IMR-90 (cell line): ENCODE data around the gene SEPTIN10. TPM values are rescaled to one million over a fixed set of nuclear protein-coding genes. Genes with fewer than 3 reads are reported as not detected.
A peak's percentile ranks its signal among the peaks of the same experiment; 100 is the strongest.

ENCODE experiments used
- ATAC-seq: fragments of 200-7000 bp; cut with Tn5 transposase; 2 replicates; pipeline ENCODE4 v1.9.1; 2020; ENCODE audit warnings: low read depth, mild to moderate bottlenecking, moderate library complexity
- BruUV-seq: library from RNA; stranded (reverse); fragments of 400-500 nt; replicated peaks from 2 replicates; lab custom pipeline; 2021; lab: Mats Ljungman, UMichigan
- CTCF ChIA-PET: fragments of 300-600 bp; formaldehyde crosslinking; extraction: SDS; loops from one replicate; lab custom pipeline; 2021; ENCODE audit warnings: antibody characterized with exemption; lab: Yijun Ruan, JAX
- POLR2A ChIA-PET: fragments of 300-600 bp; sonication (Branson Sonifier 250); formaldehyde crosslinking; loops from one replicate; lab custom pipeline; 2022; ENCODE audit warnings: antibody characterized with exemption; ENCODE audit not compliant: unreplicated experiment; lab: Charles Lee
- DNase-seq: peaks from one replicate; pipeline ENCODE4 v3.0.0; 2013
- H2AFZ ChIP-seq: replicated peaks from 2 replicates; pipeline ENCODE3; 2013; ENCODE audit warnings: low read length, mild to moderate bottlenecking; ENCODE audit not compliant: poor library complexity
- H2AK5ac ChIP-seq: 2 replicates; pipeline ENCODE4 v1.6.1; 2013; ENCODE audit warnings: low read depth, low read length, inconsistent platforms
- H2AK9ac ChIP-seq: replicated peaks from 2 replicates; pipeline ENCODE3; 2013; ENCODE audit warnings: mild to moderate bottlenecking, low read depth, low read length, moderate library complexity; ENCODE audit not compliant: poor library complexity
- H2BK120ac ChIP-seq: 2 replicates; pipeline ENCODE4 v1.6.1; 2013; ENCODE audit warnings: low read depth, low read length, inconsistent platforms
- H2BK15ac ChIP-seq: 3 replicates; pipeline ENCODE4 v1.6.1; 2013; ENCODE audit warnings: low read depth, low read length, inconsistent platforms
- H2BK20ac ChIP-seq: 2 replicates; pipeline ENCODE4 v1.6.1; 2013; ENCODE audit warnings: low read depth, mild to moderate bottlenecking, inconsistent platforms, low read length, moderate library complexity
- H2BK5ac ChIP-seq: 2 replicates; pipeline ENCODE4 v1.6.1; 2013; ENCODE audit warnings: mild to moderate bottlenecking, low read depth, low read length, inconsistent platforms; ENCODE audit not compliant: poor library complexity, severe bottlenecking
- H3K14ac ChIP-seq: replicated peaks from 2 replicates; pipeline ENCODE4 v1.6.1; 2013; ENCODE audit warnings: low read depth, low read length, inconsistent platforms
- H3K18ac ChIP-seq: 2 replicates; pipeline ENCODE4 v1.6.1; 2013; ENCODE audit warnings: low read depth, low read length, control low read depth
- H3K23ac ChIP-seq: 2 replicates; pipeline ENCODE4 v1.6.1; 2013; ENCODE audit warnings: low read depth, low read length, inconsistent platforms
- H3K27ac ChIP-seq: 2 replicates; pipeline ENCODE4 v1.5.1; 2013; ENCODE audit warnings: mild to moderate bottlenecking, control low read depth, low read length; ENCODE audit not compliant: insufficient read depth
- H3K27me3 ChIP-seq: 2 replicates; pipeline ENCODE4 v1.6.1; 2013; ENCODE audit warnings: low read length; ENCODE audit not compliant: control insufficient read depth, insufficient read depth
- H3K36me3 ChIP-seq: 2 replicates; pipeline ENCODE4 v1.6.1; 2013; ENCODE audit warnings: low read length, mixed read lengths; ENCODE audit not compliant: control insufficient read depth, insufficient read depth
- H3K4ac ChIP-seq: 2 replicates; pipeline ENCODE4 v1.6.1; 2013; ENCODE audit warnings: low read depth, low read length, inconsistent platforms
- H3K4me1 ChIP-seq: 2 replicates; pipeline ENCODE4 v1.6.1; 2013; ENCODE audit warnings: low read length, mixed read lengths; ENCODE audit not compliant: control insufficient read depth, insufficient read depth
- H3K4me2 ChIP-seq: 2 replicates; pipeline ENCODE4 v1.6.1; 2013; ENCODE audit warnings: low read depth, mild to moderate bottlenecking, control low read depth, low read length, moderate library complexity
- H3K4me3 ChIP-seq: 2 replicates; pipeline ENCODE4 v1.5.1; 2013; ENCODE audit warnings: low read depth, mild to moderate bottlenecking, control low read depth, low read length, moderate library complexity; ENCODE audit not compliant: insufficient read depth
- H3K56ac ChIP-seq: 2 replicates; pipeline ENCODE4 v1.6.1; 2013; ENCODE audit warnings: low read length, inconsistent platforms; ENCODE audit not compliant: insufficient read depth; ENCODE audit errors: extremely low read depth
- H3K79me1 ChIP-seq, 2 experiments: 2 replicates each; pipeline ENCODE4 v1.6.1; 2013; ENCODE audit warnings: low read length in 2 of 2, inconsistent platforms in 1 of 2, low read depth in 1 of 2
- H3K9ac ChIP-seq: 2 replicates; pipeline ENCODE4 v1.6.1; 2013; ENCODE audit warnings: low read depth, low read length, control low read depth
- H3K9me1 ChIP-seq: 2 replicates; pipeline ENCODE4 v1.6.1; 2013; ENCODE audit warnings: low read length, inconsistent platforms; ENCODE audit not compliant: insufficient read depth
- H3K9me3 ChIP-seq: 2 replicates; pipeline ENCODE4 v1.6.1; 2013; ENCODE audit warnings: low read length; ENCODE audit not compliant: control insufficient read depth, insufficient read depth
- H4K20me1 ChIP-seq: 2 replicates; pipeline ENCODE4 v1.6.1; 2013; ENCODE audit warnings: low read length, inconsistent platforms; ENCODE audit not compliant: insufficient read depth
- H4K5ac ChIP-seq: 2 replicates; pipeline ENCODE4 v1.6.1; 2013; ENCODE audit warnings: mild to moderate bottlenecking, low read depth, low read length, control low read depth
- H4K8ac ChIP-seq, 2 experiments: 2 replicates each; pipeline ENCODE4 v1.6.1; 2013; ENCODE audit warnings: low read depth in 2 of 2, low read length in 2 of 2, control low read depth in 1 of 2, inconsistent platforms in 1 of 2
- H4K91ac ChIP-seq: 2 replicates; pipeline ENCODE4 v1.6.1; 2013; ENCODE audit warnings: low read depth, low read length, inconsistent platforms; ENCODE audit not compliant: insufficient read depth
- BHLHE40 ChIP-seq: fragments of 150-350 bp; IDR thresholded peaks from 2 replicates; pipeline ENCODE4 v1.6.1; 2016; ENCODE audit warnings: mild to moderate bottlenecking, low read depth, low read length
- CEBPB ChIP-seq: IDR thresholded peaks from 2 replicates; pipeline ENCODE4 v1.6.1; 2012; ENCODE audit warnings: low read depth, low read length, improper control_type of control experiment
- CHD1 ChIP-seq: IDR thresholded peaks from 2 replicates; pipeline ENCODE4 v1.6.1; 2012; ENCODE audit warnings: low read depth, low read length, improper control_type of control experiment
- CTCF ChIP-seq: conservative IDR thresholded peaks from 2 replicates; pipeline ENCODE4 v1.5.1; 2012; ENCODE audit warnings: mild to moderate bottlenecking, low read depth, low read length, improper control_type of control experiment
- ELK1 ChIP-seq: fragments of 150-350 bp; IDR thresholded peaks from 2 replicates; pipeline ENCODE4 v1.6.1; 2016; ENCODE audit warnings: low read depth, mild to moderate bottlenecking, low read length, moderate library complexity, borderline replicate concordance
- MAFK ChIP-seq: IDR thresholded peaks from 2 replicates; pipeline ENCODE4 v1.6.1; 2012; ENCODE audit warnings: low read depth, low read length, improper control_type of control experiment
- MAZ ChIP-seq: IDR thresholded peaks from 2 replicates; pipeline ENCODE4 v1.6.1; 2012; ENCODE audit warnings: low read depth, mild to moderate bottlenecking, low read length, improper control_type of control experiment, moderate library complexity, borderline replicate concordance
- MXI1 ChIP-seq: IDR thresholded peaks from 2 replicates; pipeline ENCODE4 v1.6.1; 2012; ENCODE audit warnings: low read depth, mild to moderate bottlenecking, low read length, moderate library complexity, borderline replicate concordance
- POLR2A ChIP-seq: IDR thresholded peaks from 2 replicates; pipeline ENCODE4 v1.6.1; 2012; ENCODE audit warnings: mild to moderate bottlenecking, low read depth, low read length
- RAD21 ChIP-seq: IDR thresholded peaks from 2 replicates; pipeline ENCODE4 v1.6.1; 2012; ENCODE audit warnings: low read length, improper control_type of control experiment
- RCOR1 ChIP-seq: IDR thresholded peaks from 2 replicates; pipeline ENCODE4 v1.6.1; 2012; ENCODE audit warnings: mild to moderate bottlenecking, low read length, improper control_type of control experiment; ENCODE audit not compliant: insufficient replicate concordance
- RFX5 ChIP-seq: IDR thresholded peaks from 2 replicates; pipeline ENCODE4 v1.8.0; 2012; ENCODE audit warnings: low read depth, mild to moderate bottlenecking, low read length, moderate library complexity
- WGBS, 2 experiments: methylation state at CpG; one replicate each; pipeline versions ENCODE4 v1.1.5 to v1.1.7; 2013; ENCODE audit warnings: missing lambda C conversion rate in 2 of 2; ENCODE audit not compliant: insufficient read length in 1 of 2; ENCODE audit errors: extremely low coverage in 2 of 2; 5-methylcytosine and 5-hydroxymethylcytosine counted together
- dilution Hi-C: fragments of 300-500 bp; cut with HindIII; formaldehyde crosslinking; loops from one replicate; pipeline ENCODE4 v1.14.3; 2018; ENCODE audit warnings: low sequenced_read_pairs; ENCODE audit not compliant: unreplicated experiment
- in situ Hi-C: fragments of 300-500 bp; cut with MboI; formaldehyde crosslinking; loops from 3 replicates; pipeline ENCODE4 v1.14.3; 2019; ENCODE audit warnings: low sequenced_read_pairs, inconsistent platforms, mixed read lengths
- intact Hi-C: fragments of 100-400 bp; cut with micrococcal nuclease; formaldehyde crosslinking; loops from 2 replicates; pipeline ENCODE4 v1.10.0; 2022
- polyA plus RNA-seq, 3 experiments: library from polyadenylated mRNA; depleted of rRNA; stranded (reverse); fragments of >200 nt; gene quantifications; 2 replicates each; pipeline ENCODE4 v1.2.3, GENCODE V29; 2012; ENCODE audit warnings: low replicate concordance in 1 of 3
- total RNA-seq: library from RNA; depleted of rRNA; stranded (reverse); fragments of >200 nt; gene quantifications from 2 replicates; pipeline ENCODE4 v1.2.3, GENCODE V29; 2012
- TF ChIP-seq, protein P1 (sequence below): fragments of 150-350 bp; IDR thresholded peaks from 2 replicates; pipeline ENCODE4 v1.6.1; 2017; ENCODE audit warnings: mild to moderate bottlenecking, antibody characterized with exemption, low read length, low read depth

Gene SEPTIN10
- total and polyA plus RNA-seq, 2 of the 4 experiments (the other 2 are of a cell fraction), result 55.4 to 82.6 TPM

DNA sequence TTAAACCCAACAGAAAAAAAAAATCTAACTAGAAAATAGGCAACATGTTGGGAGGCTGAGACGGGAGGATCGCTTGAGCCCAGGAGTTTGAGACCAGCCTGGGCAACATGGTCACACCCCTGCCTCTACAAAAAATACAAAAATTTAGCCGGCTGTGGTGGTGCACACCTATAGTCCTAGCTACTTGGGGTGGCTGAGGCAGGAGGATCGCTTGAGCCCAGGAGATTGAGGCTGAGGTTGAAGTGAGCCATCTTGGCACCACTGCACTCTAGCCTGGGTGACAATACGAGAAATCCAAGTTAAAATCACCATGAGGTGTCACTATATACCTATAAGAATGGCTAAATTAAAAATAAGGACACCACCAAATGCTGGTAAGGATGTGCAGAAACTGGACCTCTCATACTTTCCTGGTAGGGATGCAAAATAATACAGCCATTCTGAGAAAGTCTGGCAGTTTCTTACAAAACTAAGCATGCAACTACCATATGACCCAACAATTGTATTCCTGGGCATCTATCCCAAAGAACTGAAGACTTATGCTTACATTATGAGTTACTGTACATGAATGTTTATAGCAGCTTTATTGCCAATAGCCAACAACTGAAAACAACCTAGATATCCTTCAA lies 2.2 kb downstream of the SEPTIN10 start:
- Histone ChIP-seq H4K5ac (peak overlapping the region; percentile 9), H3K4me2 (peak overlapping the region; percentile 99), H3K9ac (no peak overlapping the region), H3K18ac (no peak overlapping the region), H3K27ac (peak overlapping the region; percentile 79), H3K9me3 (no peaks in the 10 kb centered on the region), H4K8ac (peak overlapping the region in 1 of 2 experiments; percentile 3; a peak in 1 of 4 replicates), H3K4me1 (peaks cover 24% of the 10 kb centered on the region), H2BK20ac (no peak overlapping the region), H3K56ac (0 out of 2 replicates have a peak overlapping the region, but pooled peaks have one; percentile 1), H2AK9ac (no peak overlapping the region), H2AK5ac (peak overlapping the region; percentile 2; the same call in 1 of the 2 replicates), H4K20me1 (peaks cover 16% of the 10 kb centered on the region; the same call in 1 of the 2 replicates), H3K14ac (0 out of 2 replicates have a peak overlapping the region, but pooled peaks have one; percentile 7), H2AFZ (no peak overlapping the region), H3K4ac (peak overlapping the region; percentile 34; the same call in 1 of the 2 replicates), H2BK15ac (no peak overlapping the region), H3K36me3 (no peaks in the 10 kb centered on the region), H3K23ac (no peak overlapping the region), H4K91ac (peak overlapping the region; percentile 1; the same call in 1 of the 2 replicates), H3K4me3 (peak overlapping the region; percentile 96; the same call in 1 of the 2 replicates), H2BK5ac (peak overlapping the region; percentile 91), H2BK120ac (no peak overlapping the region), H3K79me1 (peaks cover 4 to 51% of the 10 kb centered on the region in 2 experiments; a peak in 3 of 4 replicates), H3K9me1 (peaks cover 7% of the 10 kb centered on the region; the same call in 1 of the 2 replicates), H3K27me3 (no peaks in the 10 kb centered on the region)
- no peak for ATAC-seq
- dilution Hi-C loops, result no loop called here
- intact Hi-C loops, result loop anchor here (5.0 kb wide), 1 partner anchor 49 kb away; no protein-coding TSS in a partner anchor
- CTCF ChIA-PET, result no interaction called here
- POLR2A ChIA-PET, result no interaction called here
- in situ Hi-C loops, result loop anchor here (5.0 kb wide), 1 partner anchor 39 kb away; no protein-coding TSS in a partner anchor
- WGBS, 2 experiments, result no CpG with 5 or more reads among the region's 5 CpGs
- DNase-seq, result peak; percentile 96
- TF ChIP-seq CHD1 (no peak), ELK1 (no peak), RAD21 (no peak; the same call in 1 of the 2 replicates), CEBPB (peak; percentile 80), BHLHE40 (no peak), MAFK (no peak), POLR2A (no peak), MAZ (no peak), MXI1 (0 out of 2 replicates have a peak, but pooled peaks have one; percentile 32), CTCF (no peak), RFX5 (no peak), RCOR1 (no peak)
- TF ChIP-seq, protein P1, sequence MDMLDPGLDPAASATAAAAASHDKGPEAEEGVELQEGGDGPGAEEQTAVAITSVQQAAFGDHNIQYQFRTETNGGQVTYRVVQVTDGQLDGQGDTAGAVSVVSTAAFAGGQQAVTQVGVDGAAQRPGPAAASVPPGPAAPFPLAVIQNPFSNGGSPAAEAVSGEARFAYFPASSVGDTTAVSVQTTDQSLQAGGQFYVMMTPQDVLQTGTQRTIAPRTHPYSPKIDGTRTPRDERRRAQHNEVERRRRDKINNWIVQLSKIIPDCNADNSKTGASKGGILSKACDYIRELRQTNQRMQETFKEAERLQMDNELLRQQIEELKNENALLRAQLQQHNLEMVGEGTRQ, result no peak
- BruUV-seq, result no TSS peak
